Measurements from ENCODE around the gene DCAF5.

DCAF5 gene

GRCh38 chr14:69141550-69141949, 11.4 kb downstream of the DCAF5 start:
- DNase-seq = no peak

GRCh38 chr14:69139743-69140142, 13.2 kb downstream of the DCAF5 start:
- DNase-seq = no peak

GRCh38 chr14:69137843-69138535, 14.9 kb downstream of the DCAF5 start:
- DNase-seq = no peak

- DNase-seq = no peak
Measured at GRCh38 chr14:69137416-69137815, 15.5 kb downstream of the DCAF5 start.

GRCh38 chr14:69135133-69135532, 17.8 kb downstream of the DCAF5 start:
- no peak for DNase-seq

- DNase-seq = no peak
Measured at GRCh38 chr14:69133206-69134125, 19.5 kb downstream of the DCAF5 start.

- DNase-seq = no peak
Measured at GRCh38 chr14:69132513-69133181, 20.3 kb downstream of the DCAF5 start.

- DNase-seq = no peak
Measured at GRCh38 chr14:69131176-69131575, 21.7 kb downstream of the DCAF5 start.

GRCh38 chr14:69129264-69129880, 23.5 kb downstream of the DCAF5 start:
- peak; percentile 54 for DNase-seq

- DNase-seq = no peak
Measured at GRCh38 chr14:69118305-69118704, 34.6 kb downstream of the DCAF5 start.

GRCh38 chr14:69117020-69117767, 35.7 kb downstream of the DCAF5 start:
- no peak for DNase-seq

GRCh38 chr14:69115407-69116185, 37.3 kb downstream of the DCAF5 start:
- DNase-seq = no peak

- DNase-seq = no peak
Measured at GRCh38 chr14:69114763-69115162, 38.2 kb downstream of the DCAF5 start.

GRCh38 chr14:69108358-69108757, 44.6 kb downstream of the DCAF5 start:
- DNase-seq = no peak

- DNase-seq = peak; percentile 33
Measured at GRCh38 chr14:69107407-69108003, 45.4 kb downstream of the DCAF5 start.

GRCh38 chr14:69106451-69106850, 46.5 kb downstream of the DCAF5 start:
- no peak for DNase-seq

- DNase-seq = no peak
Measured at GRCh38 chr14:69105326-69105725, 47.6 kb downstream of the DCAF5 start.

GRCh38 chr14:69101331-69101826, 51.5 kb downstream of the DCAF5 start:
- DNase-seq = no peak

GRCh38 chr14:69097974-69098373, 54.9 kb downstream of the DCAF5 start:
- no peak for DNase-seq

GRCh38 chr14:69096781-69097475, 56.0 kb downstream of the DCAF5 start:
- DNase-seq = no peak
